CD14-positive monocyte (primary cell): ENCODE data around the gene TNFRSF1A. TPM values are rescaled to one million over a fixed set of nuclear protein-coding genes. Genes with fewer than 3 reads are reported as not detected.

Experiments
- DNase-seq, 3 donors: peaks; one replicate each; pipeline ENCODE4 v3.0.0-alpha.2; 2011 to 2022
- H2AFZ ChIP-seq: 2 replicates; pipeline ENCODE4 v1.6.0; 2012; ENCODE audit warnings: mild to moderate bottlenecking, low read depth, low read length, inconsistent platforms; ENCODE audit not compliant: insufficient read depth, poor library complexity, severe bottlenecking
- H3K27ac ChIP-seq, 2 donors: 1 replicate in 1 of 2; 2 replicates in 1 of 2; pipeline ENCODE4 v1.5.1; 2012 to 2013; ENCODE audit warnings: low read length in 2 of 2, control low read depth in 1 of 2, inconsistent platforms in 1 of 2, low read depth in 1 of 2, mild to moderate bottlenecking in 1 of 2
- H3K27me3 ChIP-seq, 2 donors: one replicate each; pipeline versions ENCODE4 v1.6.0 to v1.6.1; 2011 to 2013; ENCODE audit warnings: low read length in 2 of 2; ENCODE audit not compliant: control insufficient read depth in 2 of 2, insufficient read depth in 2 of 2
- H3K36me3 ChIP-seq, 2 donors: replicated peaks in 1 of 2; 1 replicate in 1 of 2; 2 replicates in 1 of 2; pipeline versions ENCODE4 v1.5.1 to v1.6.1; 2012 to 2013; ENCODE audit warnings: low read length in 2 of 2, control low read depth in 1 of 2, inconsistent platforms in 1 of 2, mild to moderate bottlenecking in 1 of 2; ENCODE audit not compliant: insufficient read depth in 2 of 2, control insufficient read depth in 1 of 2
- H3K4me1 ChIP-seq, 2 donors: 1 replicate in 1 of 2; 2 replicates in 1 of 2; pipeline versions ENCODE4 v1.5.1 to v1.6.1; 2012 to 2013; ENCODE audit warnings: low read length in 2 of 2, control low read depth in 1 of 2, inconsistent platforms in 1 of 2, mild to moderate bottlenecking in 1 of 2, moderate library complexity in 1 of 2; ENCODE audit not compliant: insufficient read depth in 2 of 2, control insufficient read depth in 1 of 2
- H3K4me2 ChIP-seq: replicated peaks from 2 replicates; pipeline ENCODE3; 2012; ENCODE audit warnings: low read length, moderate library complexity, mild to moderate bottlenecking; ENCODE audit not compliant: poor library complexity, severe bottlenecking; ENCODE audit errors: extremely low read depth
- H3K4me3 ChIP-seq, 3 experiments: fragments of 200-600 bp in 1 of 3; sonication (generic) in 1 of 3; replicated peaks in 1 of 3; 1 replicate in 2 of 3; 2 replicates in 1 of 3; pipeline ENCODE4 v1.5.1; 2011 to 2013; ENCODE audit warnings: low read length in 3 of 3, mild to moderate bottlenecking in 3 of 3, control low read depth in 2 of 3, low read depth in 2 of 3, inconsistent platforms in 1 of 3, moderate library complexity in 1 of 3
- H3K79me2 ChIP-seq: 2 replicates; pipeline ENCODE4 v1.6.0; 2012; ENCODE audit warnings: mild to moderate bottlenecking, control low read depth, inconsistent platforms, low read length, moderate library complexity; ENCODE audit not compliant: insufficient read depth
- H3K9ac ChIP-seq: 2 replicates; pipeline ENCODE4 v1.6.0; 2017; ENCODE audit warnings: low read length, mild to moderate bottlenecking; ENCODE audit not compliant: insufficient read depth, poor library complexity, severe bottlenecking
- H3K9me3 ChIP-seq, 2 donors: replicated peaks in 1 of 2; 1 replicate in 1 of 2; 2 replicates in 1 of 2; pipeline versions ENCODE4 v1.5.1 to v1.6.1; 2012 to 2013; ENCODE audit warnings: low read length in 2 of 2, control low read depth in 1 of 2; ENCODE audit not compliant: control insufficient read depth in 1 of 2, insufficient read depth in 1 of 2
- H4K20me1 ChIP-seq: 2 replicates; pipeline ENCODE4 v1.6.0; 2012; ENCODE audit warnings: mild to moderate bottlenecking, low read length, control low read depth, moderate library complexity; ENCODE audit not compliant: insufficient read depth
- H3K27ac Mint-ChIP-seq, 7 donors: one replicate each; pipeline ENCODE4 v1.8.0; 2020; ENCODE audit warnings: mild to moderate bottlenecking in 7 of 7, mixed read lengths in 7 of 7, moderate library complexity in 6 of 7, inconsistent platforms in 2 of 7
- H3K27me3 Mint-ChIP-seq, 3 donors: one replicate each; pipeline ENCODE4 v1.8.0; 2021 to 2022; ENCODE audit warnings: low read depth in 3 of 3, mild to moderate bottlenecking in 3 of 3, mixed read lengths in 3 of 3, moderate library complexity in 3 of 3, inconsistent platforms in 1 of 3
- H3K36me3 Mint-ChIP-seq, 2 donors: one replicate each; pipeline ENCODE4 v1.8.0; 2020; ENCODE audit warnings: mixed read lengths in 2 of 2, inconsistent platforms in 1 of 2, mild to moderate bottlenecking in 1 of 2
- H3K4me1 Mint-ChIP-seq: one replicate; pipeline ENCODE4 v1.8.0; 2020; ENCODE audit warnings: mild to moderate bottlenecking, mixed read lengths
- H3K4me3 Mint-ChIP-seq, 2 donors: one replicate each; pipeline ENCODE4 v1.8.0; 2020; ENCODE audit warnings: mild to moderate bottlenecking in 2 of 2, mixed read lengths in 2 of 2, moderate library complexity in 1 of 2
- H3K9me3 Mint-ChIP-seq, 7 donors: one replicate each; pipeline ENCODE4 v1.8.0; 2020 to 2022; ENCODE audit warnings: mixed read lengths in 7 of 7, mild to moderate bottlenecking in 6 of 7, moderate library complexity in 6 of 7, inconsistent platforms in 2 of 7
- WGBS: methylation state at CpG from one replicate; pipeline ENCODE4 v1.1.5; 2013; ENCODE audit warnings: missing lambda C conversion rate; ENCODE audit not compliant: insufficient coverage; 5-methylcytosine and 5-hydroxymethylcytosine counted together
- intact Hi-C, 2 donors: fragments of 100-400 bp; cut with micrococcal nuclease; formaldehyde crosslinking; loops; one replicate each; pipeline versions ENCODE4 v1.15.0 to v1.15.1; 2023
- polyA plus RNA-seq, 3 donors: library from polyadenylated mRNA; depleted of rRNA in 1 of 3; unstranded in 2 of 3; stranded (reverse) in 1 of 3; fragments of 300-500 nt in 2 of 3; fragments of >200 nt in 1 of 3; fragmentation: Illumina TruSeq in 2 of 3; gene quantifications; 1 replicate in 2 of 3; 2 replicates in 1 of 3; pipeline ENCODE4 v1.2.3, GENCODE V29; 2012 to 2021
- TF ChIP-seq, protein P1 (sequence below): fragments of 200-600 bp; IDR thresholded peaks from one replicate; pipeline ENCODE4 v1.8.0; 2022; ENCODE audit warnings: antibody characterized with exemption, mild to moderate bottlenecking

The TNFRSF1A gene
- polyA plus RNA-seq, 3 donors = 108 to 157 (median 152) TPM

- Mint-ChIP-seq H3K4me3 (peak overlapping the region in 1 of 2 donors; percentile 66), H3K4me1 (peaks cover 14% of the 10 kb centered on the region), H3K27me3 (peaks cover 26 to 31% (median 30%) of the 10 kb centered on the region in 3 donors), H3K27ac (peak overlapping the region in 1 of 7 donors; percentile 73), H3K36me3 (no peaks in the 10 kb centered on the region), H3K9me3 (no peaks in the 10 kb centered on the region)
- Histone ChIP-seq H3K27ac (no peak overlapping the region), H3K9me3 (no peaks in the 10 kb centered on the region), H3K4me2 (no peak overlapping the region), H3K79me2 (no peaks in the 10 kb centered on the region), H3K4me1 (peaks cover 8 to 12% of the 10 kb centered on the region in 2 donors), H3K27me3 (peaks cover 0 to 7% of the 10 kb centered on the region in 2 donors), H2AFZ (no peak overlapping the region), H3K9ac (no peak overlapping the region), H3K4me3 (no peak overlapping the region), H4K20me1 (peaks cover 12% of the 10 kb centered on the region), H3K36me3 (no peaks in the 10 kb centered on the region)
- TF ChIP-seq, protein P1, sequence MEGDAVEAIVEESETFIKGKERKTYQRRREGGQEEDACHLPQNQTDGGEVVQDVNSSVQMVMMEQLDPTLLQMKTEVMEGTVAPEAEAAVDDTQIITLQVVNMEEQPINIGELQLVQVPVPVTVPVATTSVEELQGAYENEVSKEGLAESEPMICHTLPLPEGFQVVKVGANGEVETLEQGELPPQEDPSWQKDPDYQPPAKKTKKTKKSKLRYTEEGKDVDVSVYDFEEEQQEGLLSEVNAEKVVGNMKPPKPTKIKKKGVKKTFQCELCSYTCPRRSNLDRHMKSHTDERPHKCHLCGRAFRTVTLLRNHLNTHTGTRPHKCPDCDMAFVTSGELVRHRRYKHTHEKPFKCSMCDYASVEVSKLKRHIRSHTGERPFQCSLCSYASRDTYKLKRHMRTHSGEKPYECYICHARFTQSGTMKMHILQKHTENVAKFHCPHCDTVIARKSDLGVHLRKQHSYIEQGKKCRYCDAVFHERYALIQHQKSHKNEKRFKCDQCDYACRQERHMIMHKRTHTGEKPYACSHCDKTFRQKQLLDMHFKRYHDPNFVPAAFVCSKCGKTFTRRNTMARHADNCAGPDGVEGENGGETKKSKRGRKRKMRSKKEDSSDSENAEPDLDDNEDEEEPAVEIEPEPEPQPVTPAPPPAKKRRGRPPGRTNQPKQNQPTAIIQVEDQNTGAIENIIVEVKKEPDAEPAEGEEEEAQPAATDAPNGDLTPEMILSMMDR = no peak
- DNase-seq = no peak
- intact Hi-C loops = loop anchor here in 1 of 2 donors (5.0 kb wide), 1 partner anchor 334 kb away; no protein-coding TSS in a partner anchor
- 70% methylated on average over 12 of the region's 21 CpGs for WGBS
Measured at GRCh38 chr12:6317693-6318439, 24.0 kb downstream of the TNFRSF1A start.

DNA sequence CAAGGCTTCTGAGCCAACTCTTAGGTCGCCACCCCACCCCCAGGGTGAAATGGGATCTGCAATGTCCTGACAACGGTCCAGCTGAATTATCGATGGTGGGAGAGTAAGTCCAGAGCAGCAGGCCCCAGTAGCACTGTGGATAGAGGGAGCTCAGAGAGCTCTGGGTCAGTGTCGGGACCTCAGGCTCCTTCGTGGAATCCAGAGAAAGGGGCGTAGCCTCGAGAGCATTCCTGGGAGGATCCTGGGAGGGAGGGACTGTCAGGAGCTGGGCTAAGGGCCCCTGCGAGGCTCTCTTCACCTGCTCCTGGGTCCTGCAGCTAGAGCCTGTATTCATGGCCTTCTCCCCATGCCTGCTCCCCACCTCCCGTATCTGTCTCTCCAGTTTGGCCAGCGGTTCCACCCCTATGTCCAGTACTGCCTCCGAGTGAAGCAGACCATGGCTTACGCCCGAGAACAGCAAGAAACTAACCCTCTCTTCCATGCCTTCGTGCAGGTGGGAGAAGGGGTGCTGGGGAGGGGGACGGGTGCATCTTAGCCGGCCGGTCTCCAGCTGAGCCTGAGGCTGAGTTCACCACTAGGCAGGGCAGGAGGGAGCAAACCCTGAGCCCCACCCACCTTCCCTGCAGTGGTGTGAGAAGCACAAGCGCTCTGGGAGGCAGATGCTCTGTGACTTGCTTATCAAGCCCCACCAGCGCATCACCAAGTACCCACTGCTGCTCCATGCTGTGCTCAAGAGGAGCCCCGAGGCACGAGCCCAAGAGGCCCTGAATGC, 24.8 kb downstream of the TNFRSF1A start:
- Histone ChIP-seq H3K9me3 (no peaks in the 10 kb centered on the region), H3K27me3 (peaks cover 0 to 7% of the 10 kb centered on the region in 2 donors), H3K36me3 (no peaks in the 10 kb centered on the region), H3K4me3 (no peak overlapping the region), H2AFZ (no peak overlapping the region), H3K9ac (no peak overlapping the region), H4K20me1 (peaks cover 4% of the 10 kb centered on the region), H3K4me1 (peaks cover 5 to 8% of the 10 kb centered on the region in 2 donors), H3K27ac (no peak overlapping the region), H3K79me2 (no peaks in the 10 kb centered on the region), H3K4me2 (no peak overlapping the region)
- H3K4me3 Mint-ChIP-seq = no peak overlapping the region
- intact Hi-C loops = loop anchor here in 1 of 2 donors (5.0 kb wide), 1 partner anchor 335 kb away; no protein-coding TSS in a partner anchor
- H3K4me1 Mint-ChIP-seq = peaks cover 13% of the 10 kb centered on the region
- WGBS = 98% methylated on average over 12 of the region's 21 CpGs
- peaks cover 30 to 33% (median 31%) of the 10 kb centered on the region in 3 donors for H3K27me3 Mint-ChIP-seq
- H3K27ac Mint-ChIP-seq = no peak overlapping the region
- no peaks in the 10 kb centered on the region for H3K9me3 Mint-ChIP-seq
- TF ChIP-seq, protein P1 = no peak
- H3K36me3 Mint-ChIP-seq = no peaks in the 10 kb centered on the region
- no peak for DNase-seq
